Endodermal cell (in vitro differentiated cells): ENCODE data around the gene EFHD1. TPM values are rescaled to one million over a fixed set of nuclear protein-coding genes. Genes with fewer than 3 reads are reported as not detected.

ENCODE experiments used
- DNase-seq: peaks from one replicate; pipeline ENCODE4 v3.0.0-alpha.2; 2017
- H3K27ac ChIP-seq: 2 replicates; pipeline ENCODE4 v1.5.1; 2013; ENCODE audit warnings: mild to moderate bottlenecking, low read depth, low read length, moderate library complexity
- H3K27me3 ChIP-seq: 2 replicates; pipeline ENCODE4 v1.6.1; 2013; ENCODE audit warnings: mild to moderate bottlenecking, low read length, moderate library complexity; ENCODE audit not compliant: insufficient read depth, control insufficient read depth, poor library complexity, severe bottlenecking
- H3K36me3 ChIP-seq: 2 replicates; pipeline ENCODE4 v1.7.0; 2013; ENCODE audit warnings: mild to moderate bottlenecking, low read length, moderate library complexity; ENCODE audit not compliant: control insufficient read depth, insufficient read depth
- H3K4me1 ChIP-seq: one replicate; pipeline ENCODE4 v1.7.0; 2013; ENCODE audit warnings: low read length; ENCODE audit not compliant: control insufficient read depth, insufficient read depth
- H3K4me3 ChIP-seq: 2 replicates; pipeline ENCODE4 v1.5.1; 2013; ENCODE audit warnings: mild to moderate bottlenecking, low read length, moderate library complexity
- H3K9ac ChIP-seq: 2 replicates; pipeline ENCODE4 v1.6.1; 2013; ENCODE audit warnings: mild to moderate bottlenecking, low read length, moderate library complexity; ENCODE audit not compliant: poor library complexity, severe bottlenecking; ENCODE audit errors: extremely low read depth
- H3K9me3 ChIP-seq: 2 replicates; pipeline ENCODE4 v1.6.1; 2013; ENCODE audit warnings: mild to moderate bottlenecking, low read length, moderate library complexity; ENCODE audit not compliant: control insufficient read depth
- H3K27ac Mint-ChIP-seq: 2 replicates; pipeline ENCODE4 v1.8.0; 2020; ENCODE audit warnings: mixed read lengths
- H3K27me3 Mint-ChIP-seq: 2 replicates; pipeline ENCODE4 v1.8.0; 2021; ENCODE audit warnings: mild to moderate bottlenecking, mixed read lengths; ENCODE audit not compliant: insufficient read depth
- H3K36me3 Mint-ChIP-seq: 2 replicates; pipeline ENCODE4 v1.8.0; 2020; ENCODE audit warnings: low read depth, mixed read lengths
- H3K4me1 Mint-ChIP-seq: 2 replicates; pipeline ENCODE4 v1.8.0; 2020; ENCODE audit warnings: mixed read lengths
- H3K4me3 Mint-ChIP-seq: 2 replicates; pipeline ENCODE4 v1.8.0; 2020; ENCODE audit warnings: mild to moderate bottlenecking, moderate library complexity, mixed read lengths
- H3K9me3 Mint-ChIP-seq: 2 replicates; pipeline ENCODE4 v1.8.0; 2020; ENCODE audit warnings: mild to moderate bottlenecking, mixed read lengths
- WGBS, 2 experiments: methylation state at CpG; one replicate each; pipeline versions ENCODE4 v1.1.5 to v1.1.7; 2013; ENCODE audit warnings: missing lambda C conversion rate in 2 of 2, mixed read lengths in 1 of 2; ENCODE audit not compliant: insufficient coverage in 1 of 2, insufficient read length in 1 of 2; 5-methylcytosine and 5-hydroxymethylcytosine counted together
- total RNA-seq, 2 donors: library from RNA; stranded (reverse); fragmentation: NEBNext Ultra II Directional in 1 of 2; extraction: Animal tissue kit (Norgen Biotek cat#: 25700) in 1 of 2; gene quantifications; 2 replicates in 1 of 2; 3 replicates in 1 of 2; pipeline ENCODE4 v1.2.1, GENCODE V29; 2021
- TF ChIP-seq, protein P1 (sequence below): fragments of 200-600 bp; sonication (generic); conservative IDR thresholded peaks from 2 replicates; pipeline ENCODE4 v1.5.0; 2021; ENCODE audit warnings: antibody characterized with exemption, mild to moderate bottlenecking

Gene EFHD1
- total RNA-seq, 2 donors from 2014 or later, result 6.8 to 12.5 TPM

DNA sequence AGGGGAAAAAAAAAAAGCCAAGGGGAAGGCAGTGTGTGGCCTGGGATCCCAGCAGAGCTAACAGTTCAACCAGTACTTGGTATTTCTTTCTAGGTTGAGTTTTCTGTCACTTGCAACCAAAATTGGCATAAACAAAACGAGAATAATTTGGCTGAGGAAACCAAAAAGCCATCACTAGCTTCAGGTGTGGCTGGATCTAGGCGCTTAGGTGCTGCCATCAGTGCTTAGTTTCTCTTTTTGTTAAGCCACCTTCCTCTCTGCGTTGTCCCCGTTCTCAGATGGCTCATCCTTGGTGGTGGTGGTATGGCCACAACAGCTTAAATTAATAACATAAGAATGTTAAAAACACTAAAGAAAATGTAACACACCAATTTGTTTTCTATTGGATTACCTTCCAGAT, 2.4 kb downstream of the EFHD1 start:
- Mint-ChIP-seq H3K27me3 (peaks cover 84% of the 10 kb centered on the region), H3K4me3 (no peak overlapping the region), H3K36me3 (no peaks in the 10 kb centered on the region), H3K9me3 (peaks cover 4% of the 10 kb centered on the region), H3K4me1 (peaks cover 1% of the 10 kb centered on the region), H3K27ac (no peak overlapping the region)
- no peaks in the 10 kb centered on the region for H3K4me1 ChIP-seq
- H3K27ac ChIP-seq, result no peak overlapping the region
- H3K27me3 ChIP-seq, result peaks cover 78% of the 10 kb centered on the region
- H3K36me3 ChIP-seq, result no peaks in the 10 kb centered on the region
- no peak overlapping the region for H3K9ac ChIP-seq
- WGBS, 2 experiments, result 86 to 100% methylated on average over 2 to 4 of the region's 4 CpGs
- no peak for DNase-seq
- H3K4me3 ChIP-seq, result no peak overlapping the region
- TF ChIP-seq, protein P1, sequence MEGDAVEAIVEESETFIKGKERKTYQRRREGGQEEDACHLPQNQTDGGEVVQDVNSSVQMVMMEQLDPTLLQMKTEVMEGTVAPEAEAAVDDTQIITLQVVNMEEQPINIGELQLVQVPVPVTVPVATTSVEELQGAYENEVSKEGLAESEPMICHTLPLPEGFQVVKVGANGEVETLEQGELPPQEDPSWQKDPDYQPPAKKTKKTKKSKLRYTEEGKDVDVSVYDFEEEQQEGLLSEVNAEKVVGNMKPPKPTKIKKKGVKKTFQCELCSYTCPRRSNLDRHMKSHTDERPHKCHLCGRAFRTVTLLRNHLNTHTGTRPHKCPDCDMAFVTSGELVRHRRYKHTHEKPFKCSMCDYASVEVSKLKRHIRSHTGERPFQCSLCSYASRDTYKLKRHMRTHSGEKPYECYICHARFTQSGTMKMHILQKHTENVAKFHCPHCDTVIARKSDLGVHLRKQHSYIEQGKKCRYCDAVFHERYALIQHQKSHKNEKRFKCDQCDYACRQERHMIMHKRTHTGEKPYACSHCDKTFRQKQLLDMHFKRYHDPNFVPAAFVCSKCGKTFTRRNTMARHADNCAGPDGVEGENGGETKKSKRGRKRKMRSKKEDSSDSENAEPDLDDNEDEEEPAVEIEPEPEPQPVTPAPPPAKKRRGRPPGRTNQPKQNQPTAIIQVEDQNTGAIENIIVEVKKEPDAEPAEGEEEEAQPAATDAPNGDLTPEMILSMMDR, result no peak
- no peaks in the 10 kb centered on the region for H3K9me3 ChIP-seq

DNA sequence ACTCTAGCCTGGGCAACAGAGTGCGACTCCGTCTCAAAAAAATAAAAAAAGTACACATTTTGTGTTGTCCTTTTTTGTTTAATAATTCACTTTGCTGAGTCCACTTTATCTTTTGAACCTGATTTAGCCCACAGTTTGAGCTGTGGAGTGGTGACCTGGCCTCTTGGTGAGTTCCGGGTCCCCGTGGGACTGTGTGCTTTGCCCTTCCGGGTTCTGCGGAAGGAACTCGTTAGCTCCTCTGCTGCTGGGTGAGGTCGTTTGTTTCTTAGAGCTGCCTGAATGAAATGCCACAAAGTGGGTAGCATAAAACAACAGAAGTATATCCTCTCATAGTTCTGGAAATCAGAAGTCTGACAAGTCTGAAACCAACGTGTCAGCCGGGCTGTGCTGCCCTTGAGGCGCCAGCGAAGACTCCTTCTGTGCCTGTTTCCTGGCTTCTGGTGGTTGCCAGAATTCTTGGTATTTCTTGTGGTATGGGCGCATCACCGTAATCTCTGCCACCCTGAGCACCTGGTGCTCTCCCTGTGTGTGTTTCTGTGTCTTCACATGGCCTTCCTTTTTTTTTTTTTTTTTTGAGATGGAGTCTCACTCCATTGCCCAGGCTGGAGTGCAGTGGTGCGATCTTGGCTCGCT, 3.5 kb downstream of the EFHD1 start:
- Mint-ChIP-seq H3K36me3 (no peaks in the 10 kb centered on the region), H3K4me1 (peaks cover 1% of the 10 kb centered on the region), H3K9me3 (peaks cover 4% of the 10 kb centered on the region), H3K27ac (no peak overlapping the region), H3K27me3 (peaks cover 77% of the 10 kb centered on the region), H3K4me3 (no peak overlapping the region)
- H3K27ac ChIP-seq, result no peak overlapping the region
- H3K9me3 ChIP-seq, result no peaks in the 10 kb centered on the region
- H3K27me3 ChIP-seq, result peaks cover 78% of the 10 kb centered on the region
- H3K4me3 ChIP-seq, result no peak overlapping the region
- TF ChIP-seq, protein P1, result no peak
- no peak overlapping the region for H3K9ac ChIP-seq
- WGBS, 2 experiments, result 88 to 93% methylated on average over 11 to 16 of the region's 16 CpGs
- no peaks in the 10 kb centered on the region for H3K36me3 ChIP-seq
- no peaks in the 10 kb centered on the region for H3K4me1 ChIP-seq
- no peak for DNase-seq

DNA sequence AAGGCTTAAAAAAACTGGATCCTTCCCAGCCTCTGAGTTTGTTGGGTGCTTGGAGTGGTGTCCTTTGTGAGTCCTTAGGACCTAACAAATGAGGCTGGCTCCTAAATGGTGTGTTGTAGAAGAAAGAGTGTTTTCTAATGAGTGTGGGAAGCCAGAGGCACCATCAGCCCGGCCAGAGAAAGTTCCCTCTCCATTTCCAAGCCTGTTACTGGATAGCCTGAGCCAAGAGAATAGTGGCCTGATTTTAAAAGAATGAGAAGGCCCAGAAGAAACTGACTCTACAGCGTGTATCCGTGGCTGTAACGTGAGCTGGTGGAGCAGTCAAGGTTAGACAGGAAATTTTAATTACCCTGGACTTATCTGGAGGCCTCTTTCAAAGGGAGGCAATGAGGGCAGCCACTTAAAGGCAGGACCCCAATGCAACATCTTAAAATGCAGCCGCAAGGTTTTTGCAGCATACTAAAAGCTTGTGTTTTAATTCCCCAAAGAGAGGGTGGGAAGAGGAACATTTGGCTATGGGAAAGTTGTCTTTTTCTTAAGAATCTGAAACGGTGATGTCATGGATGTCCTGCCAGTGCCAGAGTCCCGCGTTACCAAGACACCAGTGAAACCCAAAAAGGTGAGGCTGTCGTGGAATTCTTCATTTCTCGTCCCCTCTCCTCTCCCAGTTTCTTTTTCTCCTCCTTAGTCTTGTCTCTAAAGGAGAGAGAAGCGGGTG, 4.6 kb downstream of the EFHD1 start:
- Mint-ChIP-seq H3K36me3 (no peaks in the 10 kb centered on the region), H3K4me1 (peaks cover 1% of the 10 kb centered on the region), H3K4me3 (no peak overlapping the region), H3K9me3 (peaks cover 4% of the 10 kb centered on the region), H3K27me3 (peaks cover 67% of the 10 kb centered on the region), H3K27ac (no peak overlapping the region)
- no peak for DNase-seq
- Histone ChIP-seq H3K4me3 (no peak overlapping the region), H3K27me3 (peaks cover 66% of the 10 kb centered on the region), H3K27ac (no peak overlapping the region), H3K4me1 (no peaks in the 10 kb centered on the region), H3K36me3 (no peaks in the 10 kb centered on the region), H3K9me3 (no peaks in the 10 kb centered on the region), H3K9ac (no peak overlapping the region)
- 86 to 89% methylated on average over 7 to 10 of the region's 11 CpGs for WGBS, 2 experiments
- TF ChIP-seq, protein P1, result no peak
